ENCODE results near the gene KRT38.
"Not testable (repeated sequence)": the region's sequence is repeated elsewhere in the genome, so short reads cannot be mapped to it uniquely, and the experiment has no call there.

Gene KRT38

GRCh38 chr17:41437769-41438168 is 3.0 kb downstream of the KRT38 start:
- TF ChIP-seq CTCF (IDR thresholded peaks at IDR 0.05; ENCODE audit: low read depth, low read length) = no peak
- no peak overlapping the region for H3K4me3 ChIP-seq (ENCODE audit: low read depth, low read length)

- no peak for TF ChIP-seq CTCF (IDR thresholded peaks at IDR 0.05; ENCODE audit: low read depth, low read length)
- H3K4me3 ChIP-seq (ENCODE audit: low read depth, low read length) = no peak overlapping the region
Observed at GRCh38 chr17:41437254-41437653, 3.5 kb downstream of the KRT38 start.

- TF ChIP-seq CTCF (IDR thresholded peaks at IDR 0.05; ENCODE audit: low read depth, low read length) = no peak
Observed at GRCh38 chr17:41434415-41434814, 6.4 kb downstream of the KRT38 start.

GRCh38 chr17:41434005-41434404 is 6.8 kb downstream of the KRT38 start:
- TF ChIP-seq CTCF (IDR thresholded peaks at IDR 0.05; ENCODE audit: low read depth, low read length) = no peak

More at GRCh38 chr17:41434415-41434814, 6.4 kb downstream of the KRT38 start:
- H3K4me3 ChIP-seq (ENCODE audit: low read depth, low read length) = no peak overlapping the region

GRCh38 chr17:41433586-41433985 is 7.2 kb downstream of the KRT38 start:
- no peak for TF ChIP-seq CTCF (IDR thresholded peaks at IDR 0.05; ENCODE audit: low read depth, low read length)
- H3K4me3 ChIP-seq (ENCODE audit: low read depth, low read length) = no peak overlapping the region

More at GRCh38 chr17:41434005-41434404, 6.8 kb downstream of the KRT38 start:
- no peak overlapping the region for H3K4me3 ChIP-seq (ENCODE audit: low read depth, low read length)

- not testable (repeated sequence) for H3K4me3 ChIP-seq (ENCODE audit: low read depth, low read length)
Observed at GRCh38 chr17:41430376-41430775, 10.4 kb downstream of the KRT38 start.

GRCh38 chr17:41429667-41430066 is 11.1 kb downstream of the KRT38 start:
- TF ChIP-seq CTCF (IDR thresholded peaks at IDR 0.05; ENCODE audit: low read depth, low read length) = no peak
- H3K4me3 ChIP-seq (ENCODE audit: low read depth, low read length) = no peak overlapping the region

GRCh38 chr17:41428591-41429291 is 12.0 kb downstream of the KRT38 start:
- TF ChIP-seq CTCF (IDR thresholded peaks at IDR 0.05; ENCODE audit: low read depth, low read length) = no peak
- no peak overlapping the region for H3K4me3 ChIP-seq (ENCODE audit: low read depth, low read length)

Measured in WI38 (cell line).